ENCODE measurements around the gene HSDL1. TPM values are rescaled to one million over a fixed set of nuclear protein-coding genes. Genes with fewer than 3 reads are reported as not detected.

Gene HSDL1
- total and polyA plus RNA-seq, 2 of the 8 experiments (the other 6 are each of a cell fraction or from before 2014, with no cell fraction given), result 25.0 to 55.7 TPM

DNA sequence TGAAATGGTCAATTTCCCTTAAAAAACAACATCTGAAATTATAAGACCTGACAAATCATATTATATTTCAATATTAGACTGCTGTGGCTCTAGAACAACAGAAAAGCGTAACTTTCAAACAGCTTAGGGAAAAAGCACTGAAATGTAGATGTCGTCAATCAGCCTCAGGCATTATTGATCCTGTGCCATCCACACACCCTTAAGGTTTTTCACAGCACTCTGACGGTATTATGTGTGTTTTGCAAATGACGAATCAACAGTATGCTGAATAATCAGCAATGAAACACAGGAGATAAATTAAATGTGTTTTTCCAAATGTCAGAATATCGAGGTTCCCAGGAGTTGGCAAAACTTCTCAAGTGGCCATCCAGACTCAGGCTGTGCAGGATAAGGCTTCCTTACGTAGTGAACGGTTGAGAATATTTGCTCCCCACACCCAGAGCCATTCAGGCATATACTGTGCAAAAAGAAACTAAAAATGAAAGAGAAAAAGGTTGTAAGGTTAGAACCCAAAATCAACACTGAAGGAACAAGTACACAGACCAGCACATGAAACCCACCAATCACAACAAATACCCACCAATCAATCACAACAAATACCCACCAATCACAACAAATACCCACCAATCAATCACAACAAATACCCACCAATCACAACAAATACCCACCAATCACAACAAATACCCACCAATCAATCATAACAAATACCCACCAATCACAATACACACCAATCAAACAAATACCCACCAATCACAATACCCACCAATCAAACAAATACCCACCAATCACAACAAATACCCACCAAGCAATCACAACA is 20.5 kb downstream of the HSDL1 start:
- no peak overlapping the region for H2BK15ac ChIP-seq (ENCODE audit: low read length)
- no peak overlapping the region for H3K56ac ChIP-seq (replicated peaks; ENCODE audit: insufficient read length, low read depth, low read length)
- H2BK120ac ChIP-seq (replicated peaks; ENCODE audit: low read depth, low read length), result no peak overlapping the region
- H3K23me2 ChIP-seq (ENCODE audit: low read depth, low read length), result peaks cover 7% of the 10 kb centered on the region; the same call in 1 of the 2 replicates
- H2BK20ac ChIP-seq (ENCODE audit: low read length), result no peak overlapping the region
- H2BK12ac ChIP-seq (ENCODE audit: low read depth, low read length), result no peak overlapping the region
- no peak overlapping the region for H3K27ac ChIP-seq (ENCODE audit: low read depth, low read length)
- no peak overlapping the region for H3K4me2 ChIP-seq (ENCODE audit: insufficient read depth in 1 of 2, low read depth in 2 of 2, low read length in 2 of 2)
- H3K79me2 ChIP-seq (ENCODE audit: control insufficient read depth in 1 of 2, insufficient read depth in 2 of 2, low read length in 2 of 2), result no peaks in the 10 kb centered on the region
- no peak for DNase-seq (ENCODE audit: low read depth in 1 of 2, low spot score in 2 of 2)
- H3K18ac ChIP-seq (ENCODE audit: extremely low read depth, low read length), result no peak overlapping the region
- no peak overlapping the region for H4K8ac ChIP-seq (ENCODE audit: extremely low read depth, insufficient read depth, low read length)
- H4K5ac ChIP-seq (ENCODE audit: insufficient read length, low read depth, low read length), result no peak overlapping the region
- no peak for FAIRE-seq
- no peak overlapping the region for H3K4ac ChIP-seq (replicated peaks; ENCODE audit: insufficient read length, low read depth, low read length)
- ChIA-PET CTCF (ENCODE audit: partially characterized antibody) (interaction anchor here (2.3 kb wide), 1 partner anchor 51 kb away, joined by 10 read pairs; no protein-coding TSS in a partner anchor), POLR2A (ENCODE audit: partially characterized antibody) (interaction anchor here (1.2 kb wide), 1 partner anchor 10 kb away, joined by 3 read pairs; no protein-coding TSS in a partner anchor)
- no peak overlapping the region for H2AK5ac ChIP-seq (ENCODE audit: low read depth, low read length)
- no peak overlapping the region for H3K9ac ChIP-seq (replicated peaks in 1 of 4; ENCODE audit: extremely low read depth in 1 of 4, low read depth in 3 of 4, low read length in 3 of 4)
- H3K4me3 ChIP-seq (ENCODE audit: extremely low read depth in 1 of 4, insufficient read depth in 2 of 4, low read depth in 3 of 4, low read length in 4 of 4), result no peak overlapping the region
- no peak overlapping the region for H3K14ac ChIP-seq (ENCODE audit: insufficient read length)
- H3K23ac ChIP-seq (ENCODE audit: insufficient read length), result no peak overlapping the region
- no peak overlapping the region for H2BK5ac ChIP-seq (ENCODE audit: low read depth, low read length)
- peaks cover 0 to 5% of the 10 kb centered on the region in 2 experiments for H4K20me1 ChIP-seq (replicated peaks in 1 of 2; ENCODE audit: control insufficient read depth in 1 of 2, insufficient read depth in 2 of 2, low read length in 2 of 2)
- 88% methylated on average over 7 of the region's 7 CpGs; no CpG with 5 or more reads in 1 of the 2 experiments for WGBS, 2 experiments (ENCODE audit: extremely low coverage in 1 of 2, insufficient coverage in 1 of 2, insufficient read length in 1 of 2, insufficient replicate concordance in 2 of 2, low coverage in 1 of 2, low lambda C conversion rate in 2 of 2, missing lambda C conversion rate in 1 of 2)
- H3K9me3 ChIP-seq (ENCODE audit: insufficient read depth in 2 of 2, low read depth in 1 of 2, low read length in 1 of 2), result no peaks in the 10 kb centered on the region
- peaks cover 8 to 33% (median 25%) of the 10 kb centered on the region in 4 experiments for H3K36me3 ChIP-seq (ENCODE audit: control insufficient read depth in 2 of 4, insufficient read depth in 4 of 4, low read length in 3 of 4)
- H3K4me1 ChIP-seq (replicated peaks in 1 of 4; ENCODE audit: control insufficient read depth in 3 of 4, insufficient read depth in 4 of 4, low read length in 3 of 4), result no peaks in the 10 kb centered on the region
- H3K79me1 ChIP-seq (ENCODE audit: low read depth, low read length), result no peaks in the 10 kb centered on the region
- no peak overlapping the region for H2AFZ ChIP-seq (ENCODE audit: low read length)
- no peak overlapping the region for H4K91ac ChIP-seq (replicated peaks; ENCODE audit: insufficient read length, low read length)
- H3K27me3 ChIP-seq (replicated peaks in 1 of 4; ENCODE audit: control insufficient read depth in 3 of 4, extremely low read depth in 1 of 4, insufficient read depth in 3 of 4, low read length in 3 of 4), result no peaks in the 10 kb centered on the region
- TF ChIP-seq CHD1 (IDR thresholded peaks at IDR 0.05; ENCODE audit: low read depth, low read length) (no peak), HDAC6 (IDR thresholded peaks at IDR 0.05; ENCODE audit: low read depth, low read length) (no peak), TCF12 (IDR thresholded peaks at IDR 0.05; ENCODE audit: low read depth, low read length) (no peak), TEAD4 (IDR thresholded peaks at IDR 0.05; ENCODE audit: low read depth, low read length) (no peak), FOSL1 (IDR thresholded peaks at IDR 0.05; ENCODE audit: insufficient read depth, low read depth, low read length) (no peak), ZNF274 (IDR thresholded peaks at IDR 0.05; ENCODE audit: borderline replicate concordance, extremely low read depth, low read length) (no peak)
- TF ChIP-seq, protein P1, sequence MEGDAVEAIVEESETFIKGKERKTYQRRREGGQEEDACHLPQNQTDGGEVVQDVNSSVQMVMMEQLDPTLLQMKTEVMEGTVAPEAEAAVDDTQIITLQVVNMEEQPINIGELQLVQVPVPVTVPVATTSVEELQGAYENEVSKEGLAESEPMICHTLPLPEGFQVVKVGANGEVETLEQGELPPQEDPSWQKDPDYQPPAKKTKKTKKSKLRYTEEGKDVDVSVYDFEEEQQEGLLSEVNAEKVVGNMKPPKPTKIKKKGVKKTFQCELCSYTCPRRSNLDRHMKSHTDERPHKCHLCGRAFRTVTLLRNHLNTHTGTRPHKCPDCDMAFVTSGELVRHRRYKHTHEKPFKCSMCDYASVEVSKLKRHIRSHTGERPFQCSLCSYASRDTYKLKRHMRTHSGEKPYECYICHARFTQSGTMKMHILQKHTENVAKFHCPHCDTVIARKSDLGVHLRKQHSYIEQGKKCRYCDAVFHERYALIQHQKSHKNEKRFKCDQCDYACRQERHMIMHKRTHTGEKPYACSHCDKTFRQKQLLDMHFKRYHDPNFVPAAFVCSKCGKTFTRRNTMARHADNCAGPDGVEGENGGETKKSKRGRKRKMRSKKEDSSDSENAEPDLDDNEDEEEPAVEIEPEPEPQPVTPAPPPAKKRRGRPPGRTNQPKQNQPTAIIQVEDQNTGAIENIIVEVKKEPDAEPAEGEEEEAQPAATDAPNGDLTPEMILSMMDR (IDR thresholded peaks at IDR 0.05; ENCODE audit: control extremely low read depth in 1 of 3, insufficient read depth in 1 of 3, low read depth in 1 of 3, low read length in 3 of 3), result no peak
- TF ChIP-seq, protein P2, sequence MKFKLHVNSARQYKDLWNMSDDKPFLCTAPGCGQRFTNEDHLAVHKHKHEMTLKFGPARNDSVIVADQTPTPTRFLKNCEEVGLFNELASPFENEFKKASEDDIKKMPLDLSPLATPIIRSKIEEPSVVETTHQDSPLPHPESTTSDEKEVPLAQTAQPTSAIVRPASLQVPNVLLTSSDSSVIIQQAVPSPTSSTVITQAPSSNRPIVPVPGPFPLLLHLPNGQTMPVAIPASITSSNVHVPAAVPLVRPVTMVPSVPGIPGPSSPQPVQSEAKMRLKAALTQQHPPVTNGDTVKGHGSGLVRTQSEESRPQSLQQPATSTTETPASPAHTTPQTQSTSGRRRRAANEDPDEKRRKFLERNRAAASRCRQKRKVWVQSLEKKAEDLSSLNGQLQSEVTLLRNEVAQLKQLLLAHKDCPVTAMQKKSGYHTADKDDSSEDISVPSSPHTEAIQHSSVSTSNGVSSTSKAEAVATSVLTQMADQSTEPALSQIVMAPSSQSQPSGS (IDR thresholded peaks at IDR 0.05; ENCODE audit: low read length), result no peak
